Sigmoid colon (tissue), 7 donors: ENCODE results near the gene UNC79. TPM values are rescaled to one million over a fixed set of nuclear protein-coding genes. Genes with fewer than 3 reads are reported as not detected.

Source experiments
- DNase-seq: peaks from one replicate; pipeline ENCODE4 v3.0.0-alpha.2; 2019
- H3K27ac ChIP-seq, 4 donors: fragments of 200-600 bp; sonication (generic); one replicate each; pipeline ENCODE4 v1.5.1; 2016 to 2019; ENCODE audit warnings: mild to moderate bottlenecking in 1 of 4
- H3K27me3 ChIP-seq, 3 donors: fragments of 200-600 bp; sonication (generic); one replicate each; pipeline ENCODE4 v1.5.1; 2019; ENCODE audit warnings: mild to moderate bottlenecking in 1 of 3
- H3K36me3 ChIP-seq, 4 donors: fragments of 200-600 bp; sonication (generic); one replicate each; pipeline ENCODE4 v1.5.1; 2016 to 2019
- H3K4me1 ChIP-seq, 4 donors: fragments of 200-600 bp; sonication (generic); one replicate each; pipeline ENCODE4 v1.5.1; 2017 to 2019
- H3K4me3 ChIP-seq, 4 donors: fragments of 200-600 bp; sonication (generic); one replicate each; pipeline ENCODE4 v1.5.1; 2017 to 2019; ENCODE audit warnings: mild to moderate bottlenecking in 2 of 4, moderate library complexity in 1 of 4
- H3K9me3 ChIP-seq, 4 donors: fragments of 200-600 bp in 3 of 4; sonication (generic) in 3 of 4; one replicate each; pipeline versions ENCODE4 v1.5.1 to v1.6.1; 2013 to 2019
- EP300 ChIP-seq, 4 donors: sonication (generic); formaldehyde crosslinking; IDR thresholded peaks; one replicate each; pipeline ENCODE4 v1.6.1; 2017; ENCODE audit warnings: antibody characterized with exemption in 4 of 4
- POLR2A ChIP-seq, 2 donors: fragments of 450-650 bp; IDR thresholded peaks; one replicate each; pipeline ENCODE4 v1.6.1; 2016; ENCODE audit warnings: antibody characterized with exemption in 2 of 2, mild to moderate bottlenecking in 2 of 2, moderate library complexity in 2 of 2
- POLR2AphosphoS5 ChIP-seq, 4 donors: sonication (generic); formaldehyde crosslinking; IDR thresholded peaks; one replicate each; pipeline ENCODE4 v1.6.1; 2017; ENCODE audit warnings: antibody characterized with exemption in 4 of 4
- WGBS, 2 donors: extraction: QIAGEN DNeasy Blood & Tissue Kit; methylation state at CpG; one replicate each; pipeline ENCODE4 v1.1.7; 2013; 5-methylcytosine and 5-hydroxymethylcytosine counted together
- intact Hi-C: fragments of 100-400 bp; cut with DNase I; formaldehyde crosslinking; loops from one replicate; pipeline ENCODE4 v1.15.1; 2023
- polyA plus RNA-seq, 3 donors: library from polyadenylated mRNA; stranded (reverse); fragments of 200-250 nt; gene quantifications; one replicate each; pipeline ENCODE4 v1.2.3, GENCODE V29; 2013
- total RNA-seq, 4 donors: library from RNA; depleted of rRNA; stranded (reverse); fragments of >200 nt; gene quantifications; one replicate each; pipeline ENCODE4 v1.1.0, GENCODE V29; 2016
- TF ChIP-seq, protein P1 (sequence below), 4 experiments: fragments of 450-650 bp in 3 of 4; fragments of 200-600 bp in 1 of 4; IDR thresholded peaks; one replicate each; pipeline ENCODE4 v1.5.1; 2016 to 2019; ENCODE audit warnings: antibody characterized with exemption in 4 of 4, mild to moderate bottlenecking in 3 of 4, moderate library complexity in 2 of 4
- donor health status: healthy with polysubstance abuse.
- donor health status: Bipolar disorder and iron deficiency.
- donor health status: healthy.

UNC79 gene
- total and polyA plus RNA-seq, 7 donors: 0.15 to 1.4 (median 0.81) TPM; not detected in 2

DNA sequence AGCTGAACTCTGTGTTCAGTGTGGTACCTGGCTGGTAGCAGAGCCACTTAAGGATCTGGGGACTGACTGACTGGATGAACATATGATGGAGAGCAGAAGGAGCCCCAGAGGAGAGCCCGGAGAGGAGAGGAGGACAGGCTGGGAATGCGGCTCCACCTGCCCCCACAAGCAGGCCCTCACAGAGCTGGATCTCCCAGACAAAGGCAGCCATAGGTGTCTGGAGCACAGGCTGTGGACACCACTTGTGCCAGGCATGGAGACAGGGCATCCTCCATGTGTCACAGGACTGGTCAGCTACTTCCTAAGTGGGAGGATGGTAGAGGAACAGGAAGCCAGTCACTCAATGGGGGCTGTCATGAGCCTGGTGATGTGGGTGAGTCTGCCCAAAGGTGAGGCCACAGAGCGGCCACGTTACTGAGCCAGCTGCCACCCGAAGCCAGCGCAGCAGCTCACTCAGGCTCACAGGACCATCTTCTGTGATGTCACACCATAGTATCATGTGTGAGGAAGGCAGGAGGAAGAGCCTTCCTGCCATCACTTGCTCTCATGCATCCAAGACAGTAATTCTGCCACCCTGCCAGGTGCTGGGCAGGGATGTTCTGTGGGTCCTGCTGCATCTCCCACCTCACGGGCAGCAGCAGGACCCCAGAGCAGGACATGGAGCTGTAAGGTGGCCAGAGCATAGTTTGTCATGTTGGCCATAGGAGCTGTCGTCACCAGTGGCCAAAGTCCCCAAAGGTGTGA, 285.4 kb downstream of the UNC79 start:
- Histone ChIP-seq H3K9me3 (no peaks in the 10 kb centered on the region), H3K36me3 (peaks cover 0 to 12% (median 0%) of the 10 kb centered on the region in 4 donors), H3K27me3 (peaks cover 0 to 4% (median 0%) of the 10 kb centered on the region in 3 donors), H3K4me3 (no peak overlapping the region), H3K4me1 (no peaks in the 10 kb centered on the region), H3K27ac (no peak overlapping the region)
- whole genome bisulfite sequencing, 2 donors: 80 to 91% methylated on average over 8 of the region's 8 CpGs
- no peak for DNase-seq
- TF ChIP-seq POLR2AphosphoS5 (IDR thresholded peaks at IDR 0.05): no peak
- no peak for TF ChIP-seq POLR2A (IDR thresholded peaks at IDR 0.05)
- TF ChIP-seq EP300 (IDR thresholded peaks at IDR 0.05): no peak
- TF ChIP-seq, protein P1, sequence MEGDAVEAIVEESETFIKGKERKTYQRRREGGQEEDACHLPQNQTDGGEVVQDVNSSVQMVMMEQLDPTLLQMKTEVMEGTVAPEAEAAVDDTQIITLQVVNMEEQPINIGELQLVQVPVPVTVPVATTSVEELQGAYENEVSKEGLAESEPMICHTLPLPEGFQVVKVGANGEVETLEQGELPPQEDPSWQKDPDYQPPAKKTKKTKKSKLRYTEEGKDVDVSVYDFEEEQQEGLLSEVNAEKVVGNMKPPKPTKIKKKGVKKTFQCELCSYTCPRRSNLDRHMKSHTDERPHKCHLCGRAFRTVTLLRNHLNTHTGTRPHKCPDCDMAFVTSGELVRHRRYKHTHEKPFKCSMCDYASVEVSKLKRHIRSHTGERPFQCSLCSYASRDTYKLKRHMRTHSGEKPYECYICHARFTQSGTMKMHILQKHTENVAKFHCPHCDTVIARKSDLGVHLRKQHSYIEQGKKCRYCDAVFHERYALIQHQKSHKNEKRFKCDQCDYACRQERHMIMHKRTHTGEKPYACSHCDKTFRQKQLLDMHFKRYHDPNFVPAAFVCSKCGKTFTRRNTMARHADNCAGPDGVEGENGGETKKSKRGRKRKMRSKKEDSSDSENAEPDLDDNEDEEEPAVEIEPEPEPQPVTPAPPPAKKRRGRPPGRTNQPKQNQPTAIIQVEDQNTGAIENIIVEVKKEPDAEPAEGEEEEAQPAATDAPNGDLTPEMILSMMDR (IDR thresholded peaks at IDR 0.05): no peak
- intact Hi-C loops: no loop called here

DNA sequence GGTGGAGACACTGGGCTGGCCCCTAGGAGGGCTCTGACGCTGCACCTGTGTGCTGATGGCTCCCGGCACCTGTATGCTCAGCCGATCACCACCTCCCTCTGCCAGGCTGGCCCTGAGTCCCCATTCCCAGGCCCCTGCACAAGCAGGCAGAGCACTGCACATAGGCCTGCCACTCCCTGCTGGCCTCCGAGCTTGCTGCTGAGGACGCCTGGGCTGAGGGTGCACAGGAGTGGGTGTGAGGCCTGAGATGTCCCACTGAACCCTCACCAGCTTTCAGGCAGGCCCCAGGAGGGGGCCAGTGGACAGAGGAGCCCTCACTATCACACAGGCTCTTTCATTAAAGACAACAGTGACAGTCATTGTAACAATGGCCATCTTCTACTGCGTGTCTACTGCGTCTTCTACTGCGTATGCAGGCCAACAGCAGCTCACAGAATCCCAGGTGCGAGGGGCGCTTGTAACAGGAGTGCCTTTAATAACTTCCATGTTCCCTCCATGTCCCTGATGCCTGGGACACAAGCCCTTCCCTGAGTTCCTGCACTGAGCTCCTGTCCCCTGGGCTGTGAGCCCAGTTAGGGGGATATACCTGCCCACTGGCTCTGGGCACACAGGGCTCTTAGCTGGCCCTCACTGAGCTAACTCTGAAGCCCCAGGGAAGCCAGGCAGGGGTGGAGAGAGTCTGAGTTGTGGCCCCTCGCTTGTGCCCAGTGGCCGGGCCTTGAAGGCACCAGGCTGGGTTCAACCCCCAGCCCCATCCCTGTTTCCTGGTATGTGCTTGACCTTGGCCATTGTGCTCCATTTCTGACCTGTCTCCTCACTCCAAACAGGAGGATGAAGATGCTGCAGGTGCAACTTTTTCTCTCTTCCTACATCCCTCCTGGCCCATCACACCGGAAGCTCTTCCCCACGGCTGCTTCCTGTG, 286.3 kb downstream of the UNC79 start:
- DNase-seq: no peak
- H3K9me3 ChIP-seq: no peaks in the 10 kb centered on the region
- TF ChIP-seq EP300 (IDR thresholded peaks at IDR 0.05) (no peak), POLR2AphosphoS5 (IDR thresholded peaks at IDR 0.05) (peak in 1 of 4 donors; percentile 12)
- WGBS, 2 donors: 85 to 86% methylated on average over 14 of the region's 14 CpGs
- peaks cover 0 to 18% (median 0%) of the 10 kb centered on the region in 4 donors for H3K36me3 ChIP-seq
- peaks cover 0 to 4% (median 0%) of the 10 kb centered on the region in 3 donors for H3K27me3 ChIP-seq
- no peak overlapping the region for H3K4me3 ChIP-seq
- no peak overlapping the region for H3K27ac ChIP-seq
- intact Hi-C loops: no loop called here
- H3K4me1 ChIP-seq: no peaks in the 10 kb centered on the region

DNA sequence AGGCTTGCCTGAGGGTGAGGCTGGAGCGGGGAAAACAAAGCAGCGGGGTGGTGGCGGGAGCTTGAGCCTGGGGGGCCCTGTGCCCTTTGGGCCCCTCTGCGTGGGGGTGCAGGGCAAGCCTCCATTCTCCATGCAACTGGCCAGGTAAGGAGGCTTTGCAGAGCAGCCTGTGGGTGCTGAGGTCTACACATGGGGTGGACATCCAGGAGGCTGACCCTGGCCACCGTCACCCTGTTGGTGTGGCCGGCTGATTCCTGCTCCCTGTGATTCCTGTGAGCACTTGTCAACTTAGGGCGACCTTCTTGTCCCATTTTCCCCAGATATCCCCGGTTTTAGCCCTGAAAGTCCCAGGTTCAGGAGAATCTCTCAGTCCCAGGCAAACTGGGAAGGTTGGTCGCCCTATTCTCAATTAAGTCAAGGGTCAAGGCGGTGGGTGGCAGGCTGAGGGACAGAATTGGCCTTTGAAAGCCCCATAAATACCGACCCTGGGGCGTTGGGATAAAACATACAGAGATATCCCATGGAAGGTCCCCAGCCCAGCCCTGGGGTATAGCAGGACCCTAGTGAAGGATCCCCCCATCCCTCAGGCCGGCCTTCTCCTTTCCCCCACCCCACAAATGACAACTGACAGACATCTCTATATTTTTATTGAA, 287.1 kb downstream of the UNC79 start:
- intact Hi-C loops: no loop called here
- Histone ChIP-seq H3K27ac (no peak overlapping the region), H3K27me3 (peaks cover 0 to 4% (median 0%) of the 10 kb centered on the region in 3 donors), H3K4me1 (no peaks in the 10 kb centered on the region), H3K36me3 (peaks cover 0 to 18% (median 0%) of the 10 kb centered on the region in 4 donors), H3K9me3 (no peaks in the 10 kb centered on the region), H3K4me3 (no peak overlapping the region)
- 74 to 84% methylated on average over 13 of the region's 13 CpGs for WGBS, 2 donors
- peak; percentile 53 for DNase-seq
- no peak for TF ChIP-seq POLR2A (IDR thresholded peaks at IDR 0.05)
- no peak for TF ChIP-seq EP300 (IDR thresholded peaks at IDR 0.05)
- TF ChIP-seq, protein P1 (IDR thresholded peaks at IDR 0.05): no peak
- no peak for TF ChIP-seq POLR2AphosphoS5 (IDR thresholded peaks at IDR 0.05)

DNA sequence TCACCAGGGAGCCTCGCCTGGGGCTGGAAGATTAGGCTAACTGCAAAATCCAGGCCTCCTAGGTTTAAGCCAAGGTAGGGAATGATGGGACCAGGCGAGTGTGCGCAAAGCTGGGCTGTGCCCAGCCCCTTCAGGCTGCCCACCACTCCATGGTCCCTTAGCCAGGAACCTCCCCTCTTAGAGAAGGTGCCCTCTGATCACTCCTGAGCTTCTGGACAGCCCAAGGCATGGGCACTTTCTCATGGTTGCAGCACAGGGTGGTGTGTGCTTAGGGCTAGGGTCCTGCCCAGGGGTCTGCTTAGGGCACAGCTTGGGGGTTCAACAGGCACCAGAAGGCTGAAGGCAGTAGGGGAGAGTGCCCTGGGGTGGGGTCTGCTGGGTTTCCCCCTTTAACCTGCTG, 288.5 kb downstream of the UNC79 start:
- TF ChIP-seq, protein P1 (IDR thresholded peaks at IDR 0.05): no peak
- TF ChIP-seq EP300 (IDR thresholded peaks at IDR 0.05): no peak
- no peak for TF ChIP-seq POLR2A (IDR thresholded peaks at IDR 0.05)
- no peak for TF ChIP-seq POLR2AphosphoS5 (IDR thresholded peaks at IDR 0.05)
- intact Hi-C loops: no loop called here

More for the DNA sequence above, 288.5 kb downstream of the UNC79 start:
- no peaks in the 10 kb centered on the region for H3K9me3 ChIP-seq
- no peaks in the 10 kb centered on the region for H3K27me3 ChIP-seq
- DNase-seq: peak; percentile 43
- no peak overlapping the region for H3K27ac ChIP-seq
- no peaks in the 10 kb centered on the region for H3K4me1 ChIP-seq
- WGBS, 2 donors: 86 to 89% methylated on average over 3 of the region's 3 CpGs
- no peak overlapping the region for H3K4me3 ChIP-seq
- peaks cover 0 to 18% (median 0%) of the 10 kb centered on the region in 4 donors for H3K36me3 ChIP-seq
